ACC112 (cell line): ENCODE measurements around the gene WNT9B.

Experiments
- H2AFZ ChIP-seq: fragments of 200-600 bp; sonication (generic); one replicate; pipeline ENCODE4 v1.6.0; 2017; ENCODE audit warnings: antibody characterized with exemption, low read length; ENCODE audit not compliant: unreplicated experiment
- H3K27ac ChIP-seq: fragments of 200-600 bp; sonication (generic); 2 replicates; pipeline ENCODE4 v1.5.1; 2014; ENCODE audit warnings: low read depth, mild to moderate bottlenecking, antibody characterized with exemption, low read length, moderate library complexity
- H3K27me3 ChIP-seq: fragments of 200-600 bp; sonication (generic); 2 replicates; pipeline ENCODE4 v1.6.1; 2014; ENCODE audit warnings: mild to moderate bottlenecking, antibody characterized with exemption, low read length, moderate library complexity, mixed read lengths; ENCODE audit not compliant: insufficient read depth
- H3K36me3 ChIP-seq: fragments of 200-600 bp; sonication (generic); 2 replicates; pipeline ENCODE4 v1.6.1; 2016; ENCODE audit warnings: mild to moderate bottlenecking, antibody characterized with exemption, low read length, moderate library complexity, mixed read lengths; ENCODE audit not compliant: insufficient read depth
- H3K4me1 ChIP-seq: fragments of 200-600 bp; sonication (generic); one replicate; pipeline ENCODE4 v1.6.1; 2016; ENCODE audit warnings: low read length, mixed read lengths; ENCODE audit not compliant: insufficient read depth, unreplicated experiment, control insufficient read depth
- H3K4me3 ChIP-seq: fragments of 200-600 bp; sonication (generic); 2 replicates; pipeline ENCODE4 v1.5.1; 2014; ENCODE audit warnings: mild to moderate bottlenecking, low read depth, low read length
- H3K79me2 ChIP-seq: fragments of 200-600 bp; sonication (generic); one replicate; pipeline ENCODE4 v1.6.0; 2016; ENCODE audit warnings: low read length; ENCODE audit not compliant: control insufficient read depth, unreplicated experiment, insufficient read depth

WNT9B gene

GRCh38 chr17:46890638-46891037, 39.3 kb downstream of the WNT9B start:
- H2AFZ ChIP-seq = no peak overlapping the region
- H3K36me3 ChIP-seq = no peaks in the 10 kb centered on the region
- H3K27ac ChIP-seq = no peak overlapping the region
- peaks cover 94% of the 10 kb centered on the region for H3K27me3 ChIP-seq
- no peaks in the 10 kb centered on the region for H3K79me2 ChIP-seq
- no peak overlapping the region for H3K4me3 ChIP-seq
- no peaks in the 10 kb centered on the region for H3K4me1 ChIP-seq

GRCh38 chr17:46892192-46892703, 40.9 kb downstream of the WNT9B start:
- Histone ChIP-seq H2AFZ (no peak overlapping the region), H3K36me3 (no peaks in the 10 kb centered on the region), H3K27me3 (peaks cover 85% of the 10 kb centered on the region), H3K27ac (no peak overlapping the region), H3K4me1 (no peaks in the 10 kb centered on the region), H3K79me2 (no peaks in the 10 kb centered on the region), H3K4me3 (no peak overlapping the region)

GRCh38 chr17:46894024-46894423, 42.6 kb downstream of the WNT9B start:
- no peaks in the 10 kb centered on the region for H3K4me1 ChIP-seq
- H3K36me3 ChIP-seq = no peaks in the 10 kb centered on the region
- H3K27me3 ChIP-seq = peaks cover 76% of the 10 kb centered on the region
- no peak overlapping the region for H3K4me3 ChIP-seq
- no peaks in the 10 kb centered on the region for H3K79me2 ChIP-seq
- no peak overlapping the region for H2AFZ ChIP-seq
- H3K27ac ChIP-seq = no peak overlapping the region

GRCh38 chr17:46894476-46895151, 43.2 kb downstream of the WNT9B start:
- Histone ChIP-seq H3K27ac (no peak overlapping the region), H3K79me2 (no peaks in the 10 kb centered on the region), H3K4me3 (no peak overlapping the region), H3K4me1 (no peaks in the 10 kb centered on the region), H3K36me3 (no peaks in the 10 kb centered on the region), H3K27me3 (peaks cover 70% of the 10 kb centered on the region), H2AFZ (no peak overlapping the region)

- Histone ChIP-seq H3K4me3 (no peak overlapping the region), H2AFZ (no peak overlapping the region), H3K36me3 (no peaks in the 10 kb centered on the region), H3K79me2 (no peaks in the 10 kb centered on the region), H3K4me1 (no peaks in the 10 kb centered on the region), H3K27me3 (peaks cover 64% of the 10 kb centered on the region), H3K27ac (no peak overlapping the region)
Measured at GRCh38 chr17:46895171-46895570, 43.8 kb downstream of the WNT9B start.

- no peak overlapping the region for H3K27ac ChIP-seq
- no peak overlapping the region for H2AFZ ChIP-seq
- no peaks in the 10 kb centered on the region for H3K4me1 ChIP-seq
- H3K4me3 ChIP-seq = no peak overlapping the region
- peaks cover 53% of the 10 kb centered on the region for H3K27me3 ChIP-seq
- H3K36me3 ChIP-seq = no peaks in the 10 kb centered on the region
- no peaks in the 10 kb centered on the region for H3K79me2 ChIP-seq
Measured at GRCh38 chr17:46896991-46897390, 45.6 kb downstream of the WNT9B start.

- H3K36me3 ChIP-seq = no peaks in the 10 kb centered on the region
- H3K79me2 ChIP-seq = no peaks in the 10 kb centered on the region
- no peak overlapping the region for H3K27ac ChIP-seq
- H2AFZ ChIP-seq = no peak overlapping the region
- H3K27me3 ChIP-seq = peaks cover 50% of the 10 kb centered on the region
- H3K4me1 ChIP-seq = no peaks in the 10 kb centered on the region
- H3K4me3 ChIP-seq = no peak overlapping the region
Measured at GRCh38 chr17:46898364-46898763, 47.0 kb downstream of the WNT9B start.

- Histone ChIP-seq H3K4me1 (no peaks in the 10 kb centered on the region), H3K4me3 (no peak overlapping the region), H3K27ac (no peak overlapping the region), H3K79me2 (no peaks in the 10 kb centered on the region), H3K36me3 (no peaks in the 10 kb centered on the region), H3K27me3 (peaks cover 47% of the 10 kb centered on the region), H2AFZ (no peak overlapping the region)
Measured at GRCh38 chr17:46898860-46899259, 47.5 kb downstream of the WNT9B start.

- Histone ChIP-seq H3K27ac (no peak overlapping the region), H3K4me1 (no peaks in the 10 kb centered on the region), H3K79me2 (no peaks in the 10 kb centered on the region), H3K4me3 (no peak overlapping the region), H3K36me3 (no peaks in the 10 kb centered on the region), H2AFZ (no peak overlapping the region), H3K27me3 (peaks cover 32% of the 10 kb centered on the region)
Measured at GRCh38 chr17:46901291-46901690, 49.9 kb downstream of the WNT9B start.

GRCh38 chr17:46903762-46904672, 52.6 kb downstream of the WNT9B start:
- H3K27me3 ChIP-seq = peaks cover 30% of the 10 kb centered on the region; the same call in 1 of the 2 replicates

More at GRCh38 chr17:46903762-46904672, 52.6 kb downstream of the WNT9B start:
- Histone ChIP-seq H3K79me2 (no peaks in the 10 kb centered on the region), H2AFZ (no peak overlapping the region), H3K27ac (no peak overlapping the region), H3K4me3 (no peak overlapping the region), H3K4me1 (no peaks in the 10 kb centered on the region), H3K36me3 (no peaks in the 10 kb centered on the region)
